GM12878 (cell line): ENCODE results near the gene TBL3. TPM values are rescaled to one million over a fixed set of nuclear protein-coding genes. Genes with fewer than 3 reads are reported as not detected.

ENCODE experiments used
- BACH1 ChIP-seq: fragments of 450-650 bp; IDR thresholded peaks from 2 replicates; pipeline ENCODE4 v1.6.1; 2017; ENCODE audit warnings: mild to moderate bottlenecking, borderline replicate concordance
- CEBPZ ChIP-seq: fragments of 150-350 bp; IDR thresholded peaks from 2 replicates; pipeline ENCODE4 v1.6.1; 2016; ENCODE audit warnings: low read depth, low read length
- CREB1 ChIP-seq: IDR thresholded peaks from 2 replicates; pipeline ENCODE4 v1.6.1; 2012; ENCODE audit warnings: low read depth, mild to moderate bottlenecking, inconsistent platforms
- EED ChIP-seq: sonication (generic); IDR thresholded peaks from 2 replicates; pipeline ENCODE4 v1.6.1; 2016; ENCODE audit warnings: antibody characterized with exemption, low read depth
- EP300 ChIP-seq, 2 experiments: fragments of 150-350 bp in 1 of 2; IDR thresholded peaks; 2 replicates each; pipeline ENCODE4 v1.6.1; 2011 to 2012; ENCODE audit warnings: low read depth in 2 of 2, low read length in 2 of 2, borderline replicate concordance in 1 of 2, improper control_type of control experiment in 1 of 2, inconsistent platforms in 1 of 2; ENCODE audit not compliant: control insufficient read depth in 1 of 2
- HCFC1 ChIP-seq: fragments of 150-350 bp; IDR thresholded peaks from 2 replicates; pipeline ENCODE4 v1.6.1; 2014; ENCODE audit warnings: low read length
- HDAC2 ChIP-seq: fragments of 200-600 bp; sonication (generic); IDR thresholded peaks from 2 replicates; pipeline ENCODE4 v1.6.1; 2017
- HDAC6 ChIP-seq: fragments of 200-600 bp; sonication (generic); IDR thresholded peaks from one replicate; pipeline ENCODE4 v1.8.0; 2017; ENCODE audit warnings: antibody characterized with exemption; ENCODE audit not compliant: unreplicated experiment
- KDM1A ChIP-seq: fragments of 200-600 bp; sonication (generic); IDR thresholded peaks from 2 replicates; pipeline ENCODE4 v1.6.1; 2016; ENCODE audit warnings: borderline replicate concordance
- NFIC ChIP-seq: IDR thresholded peaks from 2 replicates; pipeline ENCODE4 v1.6.1; 2012; ENCODE audit warnings: low read depth, mild to moderate bottlenecking, inconsistent platforms, low read length, moderate library complexity
- NR2C1 ChIP-seq: fragments of 450-650 bp; IDR thresholded peaks from 2 replicates; pipeline ENCODE4 v1.6.1; 2017; ENCODE audit warnings: antibody characterized with exemption, mild to moderate bottlenecking, moderate library complexity
- NR2F1 ChIP-seq: fragments of 450-650 bp; conservative IDR thresholded peaks from 2 replicates; pipeline ENCODE4 v1.6.1; 2017; ENCODE audit warnings: mild to moderate bottlenecking
- PKNOX1 ChIP-seq: fragments of 450-650 bp; IDR thresholded peaks from 2 replicates; pipeline ENCODE4 v1.6.1; 2016; ENCODE audit warnings: mild to moderate bottlenecking
- POU2F2 ChIP-seq: IDR thresholded peaks from 3 replicates; pipeline ENCODE4 v1.6.1; 2011; ENCODE audit warnings: low read depth, mild to moderate bottlenecking, low read length, borderline replicate concordance
- RB1 ChIP-seq: fragments of 450-650 bp; formaldehyde crosslinking; IDR thresholded peaks from 2 replicates; pipeline ENCODE4 v1.6.1; 2017; ENCODE audit warnings: mild to moderate bottlenecking, borderline replicate concordance
- SREBF2 ChIP-seq: IDR thresholded peaks from 2 replicates; pipeline ENCODE4 v1.6.1; 2012; ENCODE audit warnings: mild to moderate bottlenecking, low read length
- ZBTB4 ChIP-seq: fragments of 450-650 bp; formaldehyde crosslinking; IDR thresholded peaks from 2 replicates; pipeline ENCODE4 v1.4.0; 2022; ENCODE audit warnings: mild to moderate bottlenecking, moderate library complexity
- ZNF384 ChIP-seq: IDR thresholded peaks from 2 replicates; pipeline ENCODE4 v1.6.1; 2012; ENCODE audit warnings: low read depth, mild to moderate bottlenecking, low read length, improper control_type of control experiment, borderline replicate concordance
- polyA plus RNA-seq, 11 experiments: library from polyadenylated mRNA; depleted of rRNA in 4 of 11; unstranded in 6 of 11; stranded (reverse) in 5 of 11; fragments of >200 nt; fragmentation: Nextera tagmentation in 4 of 11; fragmentation: Illumina TruSeq in 1 of 11; extraction: Ambion mirVana in 4 of 11; extraction: Trizol in 1 of 11; gene quantifications; 1 replicate in 1 of 11; 2 replicates in 10 of 11; pipeline versions ENCODE4 v1.2.1 to v1.2.3, GENCODE V29; 2011 to 2016; ENCODE audit warnings: inconsistent platforms in 2 of 11, missing spikeins in 2 of 11, low read depth in 1 of 11
- total RNA-seq, 4 experiments: library from RNA; depleted of rRNA in 3 of 4; stranded (reverse); fragments of >200 nt in 3 of 4; fragmentation: Illumina TruSeq in 1 of 4; extraction: Trizol in 1 of 4; gene quantifications; 2 replicates each; pipeline versions ENCODE4 v1.2.1 to v1.2.3, GENCODE V29; 2013 to 2021
- TF ChIP-seq, protein P1 (sequence below): IDR thresholded peaks from 2 replicates; pipeline ENCODE4 v1.6.1; 2011; ENCODE audit warnings: mild to moderate bottlenecking, low read depth, low read length, moderate library complexity; ENCODE audit not compliant: insufficient replicate concordance
- TF ChIP-seq, protein P2 (sequence below): fragments of 450-650 bp; IDR thresholded peaks from 2 replicates; pipeline ENCODE4 v1.6.1; 2016; ENCODE audit warnings: mild to moderate bottlenecking

TBL3 gene
- total and polyA plus RNA-seq, 10 of the 15 experiments (the other 5 are each of a cell fraction or from before 2014, with no cell fraction given), result 1.2 to 101 (median 34.2) TPM

DNA sequence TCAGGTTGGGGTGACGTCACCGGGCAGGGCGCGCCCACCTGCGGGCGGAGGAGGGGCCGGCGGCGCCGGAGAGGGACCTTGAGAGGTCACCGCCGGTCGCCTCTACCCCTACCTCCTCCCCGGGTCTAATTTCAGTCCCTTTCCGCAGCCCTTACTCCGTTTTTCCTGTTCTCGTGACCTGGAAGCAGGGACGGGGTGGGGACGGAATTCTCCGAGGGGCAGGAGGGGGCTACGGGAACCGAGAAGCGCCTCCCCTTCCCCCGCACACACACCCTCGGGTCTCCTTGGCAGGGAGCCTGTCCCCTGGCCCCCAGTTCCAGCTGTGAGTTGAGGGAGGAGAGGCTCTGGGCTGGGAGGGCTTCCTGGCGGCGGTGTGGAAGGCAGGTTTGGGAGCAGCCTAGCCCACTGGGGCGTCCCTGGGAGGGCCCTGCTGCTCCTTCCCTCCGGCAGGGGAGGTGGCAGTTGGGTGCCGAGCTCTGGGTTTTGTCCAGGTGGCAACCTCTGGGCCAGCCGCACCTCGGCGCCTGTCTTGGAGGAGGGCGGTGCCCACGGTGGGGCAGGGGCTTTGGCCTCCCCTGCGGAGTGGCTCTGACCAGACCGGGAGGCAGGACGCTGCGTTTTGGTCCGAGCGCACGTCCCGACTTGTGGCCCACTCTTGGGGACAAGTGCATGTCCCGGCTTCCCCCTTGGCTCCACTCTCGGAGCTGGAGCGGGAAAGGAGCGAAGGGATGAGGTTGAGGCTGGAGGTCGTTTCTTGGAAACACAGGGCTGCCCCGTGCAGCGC lies 18.7 kb downstream of the TBL3 start (continued):
- TF ChIP-seq ZBTB4 (CRISPR knock-in tag) (no peak), HCFC1 (no peak), RB1 (0 out of 2 replicates have a peak, but pooled peaks have one; percentile 7), HDAC6 (no peak), ZNF384 (no peak), HDAC2 (no peak), EED (no peak), NR2F1 (no peak), NFIC (no peak), KDM1A (no peak), PKNOX1 (no peak), NR2C1 (no peak), SREBF2 (no peak), BACH1 (0 out of 2 replicates have a peak, but pooled peaks have one; percentile 14), CREB1 (peak; percentile 59; the same call in 1 of the 2 replicates), POU2F2 (no peak), CEBPZ (no peak), EP300 (IDR thresholded peaks at IDR 0.05; ENCODE audit: borderline replicate concordance in 1 of 2, control insufficient read depth in 1 of 2, low read depth in 2 of 2, low read length in 2 of 2) (no peak)
- TF ChIP-seq, protein P1, sequence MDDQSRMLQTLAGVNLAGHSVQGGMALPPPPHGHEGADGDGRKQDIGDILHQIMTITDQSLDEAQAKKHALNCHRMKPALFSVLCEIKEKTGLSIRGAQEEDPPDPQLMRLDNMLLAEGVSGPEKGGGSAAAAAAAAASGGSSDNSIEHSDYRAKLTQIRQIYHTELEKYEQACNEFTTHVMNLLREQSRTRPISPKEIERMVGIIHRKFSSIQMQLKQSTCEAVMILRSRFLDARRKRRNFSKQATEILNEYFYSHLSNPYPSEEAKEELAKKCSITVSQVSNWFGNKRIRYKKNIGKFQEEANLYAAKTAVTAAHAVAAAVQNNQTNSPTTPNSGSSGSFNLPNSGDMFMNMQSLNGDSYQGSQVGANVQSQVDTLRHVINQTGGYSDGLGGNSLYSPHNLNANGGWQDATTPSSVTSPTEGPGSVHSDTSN, result no peak
- TF ChIP-seq, protein P2, sequence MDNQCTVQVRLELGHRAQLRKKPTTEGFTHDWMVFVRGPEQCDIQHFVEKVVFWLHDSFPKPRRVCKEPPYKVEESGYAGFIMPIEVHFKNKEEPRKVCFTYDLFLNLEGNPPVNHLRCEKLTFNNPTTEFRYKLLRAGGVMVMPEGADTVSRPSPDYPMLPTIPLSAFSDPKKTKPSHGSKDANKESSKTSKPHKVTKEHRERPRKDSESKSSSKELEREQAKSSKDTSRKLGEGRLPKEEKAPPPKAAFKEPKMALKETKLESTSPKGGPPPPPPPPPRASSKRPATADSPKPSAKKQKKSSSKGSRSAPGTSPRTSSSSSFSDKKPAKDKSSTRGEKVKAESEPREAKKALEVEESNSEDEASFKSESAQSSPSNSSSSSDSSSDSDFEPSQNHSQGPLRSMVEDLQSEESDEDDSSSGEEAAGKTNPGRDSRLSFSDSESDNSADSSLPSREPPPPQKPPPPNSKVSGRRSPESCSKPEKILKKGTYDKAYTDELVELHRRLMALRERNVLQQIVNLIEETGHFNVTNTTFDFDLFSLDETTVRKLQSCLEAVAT, result no peak
